HepG2 (cell line): ENCODE data around the gene NUDT3. TPM values are rescaled to one million over a fixed set of nuclear protein-coding genes. Genes with fewer than 3 reads are reported as not detected.

Experiments used
- AHDC1 ChIP-seq: sonication (generic); formaldehyde crosslinking; IDR thresholded peaks from 2 replicates; pipeline ENCODE4 v1.5.1; 2020; ENCODE audit warnings: mild to moderate bottlenecking, missing genetic modification reagents, borderline replicate concordance
- BHLHE40 ChIP-seq: IDR thresholded peaks from 2 replicates; pipeline ENCODE4 v1.6.1; 2011; ENCODE audit warnings: low read length, improper control_type of control experiment
- CBFB ChIP-seq: sonication (generic); formaldehyde crosslinking; IDR thresholded peaks from 2 replicates; pipeline ENCODE4 v1.4.0; 2020; ENCODE audit warnings: missing genetic modification reagents
- ETS1 ChIP-seq: sonication (generic); formaldehyde crosslinking; IDR thresholded peaks from 2 replicates; pipeline ENCODE4 v1.4.0; 2020; ENCODE audit warnings: missing genetic modification reagents
- KIAA2018 ChIP-seq: sonication (generic); formaldehyde crosslinking; IDR thresholded peaks from 2 replicates; pipeline ENCODE4 v1.5.0; 2020; ENCODE audit warnings: mild to moderate bottlenecking, missing genetic modification reagents, borderline replicate concordance
- MED13 ChIP-seq: sonication (generic); formaldehyde crosslinking; IDR thresholded peaks from 2 replicates; pipeline ENCODE4 v1.5.0; 2020; ENCODE audit warnings: missing genetic modification reagents
- RFXANK ChIP-seq: IDR thresholded peaks from 2 replicates; pipeline ENCODE4 v1.6.1; 2016
- SMAD9 ChIP-seq: sonication (generic); formaldehyde crosslinking; IDR thresholded peaks from 2 replicates; pipeline ENCODE4 v1.5.1; 2020; ENCODE audit warnings: mild to moderate bottlenecking, missing genetic modification reagents
- ZBTB26 ChIP-seq: IDR thresholded peaks from 2 replicates; pipeline ENCODE4 v1.6.1; 2016; ENCODE audit warnings: missing compliant biosample characterization, missing genetic modification reagents, borderline replicate concordance
- ZNF274 ChIP-seq: sonication (generic); formaldehyde crosslinking; IDR thresholded peaks from 2 replicates; pipeline ENCODE4 v1.5.1; 2020; ENCODE audit warnings: mild to moderate bottlenecking, missing genetic modification reagents
- ZNF572 ChIP-seq: sonication (generic); formaldehyde crosslinking; IDR thresholded peaks from 2 replicates; pipeline ENCODE4 v1.5.1; 2020; ENCODE audit warnings: mild to moderate bottlenecking, missing genetic modification reagents
- polyA plus RNA-seq, 8 experiments: library from polyadenylated mRNA; depleted of rRNA in 3 of 8; stranded (reverse) in 7 of 8; unstranded in 1 of 8; fragments of >200 nt; fragmentation: Illumina TruSeq in 4 of 8; extraction: Trizol in 4 of 8; gene quantifications; 2 replicates each; pipeline versions ENCODE4 v1.2.1 to v1.2.3, GENCODE V29; 2011 to 2016; ENCODE audit warnings: low read depth in 4 of 8, missing spikeins in 1 of 8, mixed read lengths in 1 of 8; ENCODE audit not compliant: insufficient read depth in 1 of 8
- total RNA-seq, 5 experiments: library from RNA; depleted of rRNA; stranded (reverse); fragments of >200 nt; fragmentation: Illumina TruSeq; extraction: Trizol; gene quantifications; 2 replicates each; pipeline ENCODE4 v1.2.3, GENCODE V29; 2016; ENCODE audit warnings: low read depth in 1 of 5

Gene NUDT3
- total and polyA plus RNA-seq, 2 of the 13 experiments (the other 11 are each of a cell fraction or from before 2014, with no cell fraction given), result 20.2 to 20.6 TPM

GRCh38 chr6:34425498-34426410 is 33.3 kb upstream of the NUDT3 start, which contains the start of gene RPS10 (continued):
- TF ChIP-seq SMAD9 (CRISPR knock-in tag) (0 out of 2 replicates have a peak, but pooled peaks have one; percentile 75), ETS1 (CRISPR knock-in tag) (peak; percentile 87; the same call in 1 of the 2 replicates), CBFB (CRISPR knock-in tag) (peak; percentile 83), ZNF274 (CRISPR knock-in tag) (peak; percentile 79), ZBTB26 (CRISPR knock-in tag) (peak; percentile 67; the same call in 1 of the 2 replicates), BHLHE40 (no peak), RFXANK (no peak), MED13 (CRISPR knock-in tag) (peak; percentile 71), KIAA2018 (CRISPR knock-in tag) (0 out of 2 replicates have a peak, but pooled peaks have one; percentile 34), AHDC1 (CRISPR knock-in tag) (peak; percentile 68; the same call in 1 of the 2 replicates), ZNF572 (CRISPR knock-in tag) (peak; percentile 92; the same call in 1 of the 2 replicates)
